B cell (primary cell): ENCODE measurements around the gene ANKRD30A. TPM values are rescaled to one million over a fixed set of nuclear protein-coding genes. Genes with fewer than 3 reads are reported as not detected.
"Not testable (repeated sequence)": the region's sequence is repeated elsewhere in the genome, so short reads cannot be mapped to it uniquely, and the experiment has no call there.

Source experiments
- ATAC-seq: fragments of 200-7000 bp; cut with Tn5 transposase; one replicate; pipeline ENCODE4 v1.10.0; 2021; ENCODE audit warnings: low read depth, mild to moderate bottlenecking, moderate number of reproducible peaks, moderate library complexity
- CTCF ChIA-PET: fragments of 350-600 bp; sonication (Branson Sonifier 250); formaldehyde crosslinking; loops from one replicate; lab custom pipeline; 2021; ENCODE audit warnings: antibody characterized with exemption, inconsistent platforms; lab: Charles Lee
- POLR2A ChIA-PET: fragments of 350-600 bp; sonication (Branson Sonifier 250); formaldehyde crosslinking; loops from one replicate; lab custom pipeline; 2021; ENCODE audit warnings: antibody characterized with exemption; lab: Charles Lee
- DNase-seq: peaks from one replicate; pipeline ENCODE4 v3.0.0; 2013
- H2AFZ ChIP-seq: 2 replicates; pipeline ENCODE4 v1.6.1; 2012; ENCODE audit warnings: mild to moderate bottlenecking, low read depth, low read length; ENCODE audit not compliant: insufficient read depth, poor library complexity, severe bottlenecking
- H3K27ac ChIP-seq, 2 donors: 1 replicate in 1 of 2; 2 replicates in 1 of 2; pipeline ENCODE4 v1.5.1; 2012 to 2013; ENCODE audit warnings: low read length in 2 of 2, mild to moderate bottlenecking in 2 of 2, moderate library complexity in 1 of 2
- H3K27me3 ChIP-seq, 4 experiments: fragments of 200-600 bp in 1 of 4; sonication (generic) in 1 of 4; replicated peaks in 1 of 4; 1 replicate in 2 of 4; 2 replicates in 2 of 4; pipeline versions ENCODE4 v1.6.1 to v1.7.0; 2013 to 2016; ENCODE audit warnings: low read length in 3 of 4, mild to moderate bottlenecking in 2 of 4, mixed read lengths in 1 of 4, moderate library complexity in 1 of 4; ENCODE audit not compliant: insufficient read depth in 4 of 4, control insufficient read depth in 3 of 4; ENCODE audit errors: control extremely low read depth in 1 of 4
- H3K36me3 ChIP-seq, 2 experiments: replicated peaks in 1 of 2; 1 replicate in 1 of 2; 2 replicates in 1 of 2; pipeline versions ENCODE4 v1.6.1 to v1.7.1; 2013; ENCODE audit warnings: low read length in 1 of 2; ENCODE audit not compliant: insufficient read depth in 2 of 2, control insufficient read depth in 1 of 2; ENCODE audit errors: control extremely low read depth in 1 of 2, extremely low read depth in 1 of 2
- H3K4me1 ChIP-seq, 2 donors: fragments of 200-600 bp in 1 of 2; sonication (generic) in 1 of 2; 1 replicate in 1 of 2; 2 replicates in 1 of 2; pipeline versions ENCODE4 v1.5.1 to v1.6.1; 2013 to 2017; ENCODE audit warnings: low read length in 2 of 2; ENCODE audit not compliant: control insufficient read depth in 2 of 2, insufficient read depth in 2 of 2
- H3K4me2 ChIP-seq: replicated peaks from 2 replicates; pipeline ENCODE3; 2012; ENCODE audit warnings: mild to moderate bottlenecking, low read depth, low read length; ENCODE audit not compliant: poor library complexity, severe bottlenecking
- H3K4me3 ChIP-seq, 5 experiments: fragments of 200-600 bp in 1 of 5; sonication (generic) in 1 of 5; 1 replicate in 3 of 5; 2 replicates in 2 of 5; pipeline versions ENCODE4 v1.5.1 to v1.7.0; 2011 to 2016; ENCODE audit warnings: low read length in 4 of 5, mild to moderate bottlenecking in 4 of 5, low read depth in 2 of 5, control low read depth in 1 of 5, moderate library complexity in 1 of 5; ENCODE audit not compliant: insufficient read depth in 1 of 5; ENCODE audit errors: control extremely low read depth in 1 of 5, extremely low read depth in 1 of 5
- H3K79me2 ChIP-seq: fragments of 200-600 bp; sonication (generic); one replicate; pipeline ENCODE4 v1.6.0; 2016; ENCODE audit warnings: low read length; ENCODE audit not compliant: control insufficient read depth, insufficient read depth
- H3K9ac ChIP-seq: fragments of 200-600 bp; sonication (generic); 2 replicates; pipeline ENCODE4 v1.6.1; 2017; ENCODE audit warnings: mild to moderate bottlenecking, low read length, moderate library complexity
- H3K9me3 ChIP-seq, 3 donors: one replicate each; pipeline versions ENCODE4 v1.6.1 to v1.7.1; 2013; ENCODE audit warnings: low read length in 2 of 3; ENCODE audit not compliant: control insufficient read depth in 2 of 3, insufficient read depth in 1 of 3; ENCODE audit errors: control extremely low read depth in 1 of 3
- H4K20me1 ChIP-seq: 2 replicates; pipeline ENCODE4 v1.6.0; 2012; ENCODE audit warnings: mild to moderate bottlenecking, low read length; ENCODE audit not compliant: insufficient read depth, control insufficient read depth, poor library complexity, severe bottlenecking
- H3K27ac Mint-ChIP-seq: one replicate; pipeline ENCODE4 v1.8.0; 2021; ENCODE audit warnings: mixed read lengths
- H3K27me3 Mint-ChIP-seq: one replicate; pipeline ENCODE4 v1.8.0; 2021; ENCODE audit warnings: mixed read lengths
- H3K4me1 Mint-ChIP-seq: one replicate; pipeline ENCODE4 v1.8.0; 2021; ENCODE audit warnings: mixed read lengths
- H3K4me3 Mint-ChIP-seq: one replicate; pipeline ENCODE4 v1.8.0; 2021; ENCODE audit warnings: mixed read lengths
- H3K9me3 Mint-ChIP-seq: one replicate; pipeline ENCODE4 v1.8.0; 2022; ENCODE audit warnings: mixed read lengths; ENCODE audit not compliant: insufficient read depth
- EZH2 ChIP-seq: IDR thresholded peaks from 2 replicates; pipeline ENCODE4 v1.6.1; 2012; ENCODE audit warnings: borderline replicate concordance, low read depth, mild to moderate bottlenecking, moderate library complexity, low read length; ENCODE audit not compliant: insufficient read depth, poor library complexity, severe bottlenecking
- WGBS: methylation state at CpG from one replicate; pipeline ENCODE4 v1.1.5; 2013; ENCODE audit warnings: missing lambda C conversion rate; ENCODE audit not compliant: insufficient coverage; 5-methylcytosine and 5-hydroxymethylcytosine counted together
- intact Hi-C: fragments of 100-400 bp; cut with micrococcal nuclease; formaldehyde crosslinking; loops from one replicate; pipeline ENCODE4 v1.10.0; 2022
- polyA minus RNA-seq: library from RNA; depleted of rRNA, polyadenylated mRNA; stranded (reverse); fragments of >200 nt; gene quantifications from 2 replicates; pipeline ENCODE4 v1.2.3, GENCODE V29; 2012
- polyA plus RNA-seq: library from polyadenylated mRNA; depleted of rRNA; stranded (reverse); fragments of >200 nt; gene quantifications from 2 replicates; pipeline ENCODE4 v1.2.3, GENCODE V29; 2012
- total RNA-seq, 2 donors: library from RNA; stranded (reverse); fragments of 120-200 nt in 1 of 2; gene quantifications; 1 replicate in 1 of 2; 2 replicates in 1 of 2; pipeline versions ENCODE4 v1.2.3 to v1.2.4, GENCODE V29; 2013 to 2022
- TF ChIP-seq, protein P1 (sequence below): fragments of 200-600 bp; IDR thresholded peaks from one replicate; pipeline ENCODE4 v1.8.0; 2022; ENCODE audit warnings: antibody characterized with exemption, mild to moderate bottlenecking

ANKRD30A gene, protein sequence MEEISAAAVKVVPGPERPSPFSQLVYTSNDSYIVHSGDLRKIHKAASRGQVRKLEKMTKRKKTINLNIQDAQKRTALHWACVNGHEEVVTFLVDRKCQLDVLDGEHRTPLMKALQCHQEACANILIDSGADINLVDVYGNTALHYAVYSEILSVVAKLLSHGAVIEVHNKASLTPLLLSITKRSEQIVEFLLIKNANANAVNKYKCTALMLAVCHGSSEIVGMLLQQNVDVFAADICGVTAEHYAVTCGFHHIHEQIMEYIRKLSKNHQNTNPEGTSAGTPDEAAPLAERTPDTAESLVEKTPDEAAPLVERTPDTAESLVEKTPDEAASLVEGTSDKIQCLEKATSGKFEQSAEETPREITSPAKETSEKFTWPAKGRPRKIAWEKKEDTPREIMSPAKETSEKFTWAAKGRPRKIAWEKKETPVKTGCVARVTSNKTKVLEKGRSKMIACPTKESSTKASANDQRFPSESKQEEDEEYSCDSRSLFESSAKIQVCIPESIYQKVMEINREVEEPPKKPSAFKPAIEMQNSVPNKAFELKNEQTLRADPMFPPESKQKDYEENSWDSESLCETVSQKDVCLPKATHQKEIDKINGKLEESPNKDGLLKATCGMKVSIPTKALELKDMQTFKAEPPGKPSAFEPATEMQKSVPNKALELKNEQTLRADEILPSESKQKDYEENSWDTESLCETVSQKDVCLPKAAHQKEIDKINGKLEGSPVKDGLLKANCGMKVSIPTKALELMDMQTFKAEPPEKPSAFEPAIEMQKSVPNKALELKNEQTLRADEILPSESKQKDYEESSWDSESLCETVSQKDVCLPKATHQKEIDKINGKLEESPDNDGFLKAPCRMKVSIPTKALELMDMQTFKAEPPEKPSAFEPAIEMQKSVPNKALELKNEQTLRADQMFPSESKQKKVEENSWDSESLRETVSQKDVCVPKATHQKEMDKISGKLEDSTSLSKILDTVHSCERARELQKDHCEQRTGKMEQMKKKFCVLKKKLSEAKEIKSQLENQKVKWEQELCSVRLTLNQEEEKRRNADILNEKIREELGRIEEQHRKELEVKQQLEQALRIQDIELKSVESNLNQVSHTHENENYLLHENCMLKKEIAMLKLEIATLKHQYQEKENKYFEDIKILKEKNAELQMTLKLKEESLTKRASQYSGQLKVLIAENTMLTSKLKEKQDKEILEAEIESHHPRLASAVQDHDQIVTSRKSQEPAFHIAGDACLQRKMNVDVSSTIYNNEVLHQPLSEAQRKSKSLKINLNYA (N-terminal part only)
- not detected in 2 replicates for total RNA-seq
- not detected for total RNA-seq (2013)
- not detected in 2 replicates for polyA plus RNA-seq
- not detected in 2 replicates for polyA minus RNA-seq

DNA sequence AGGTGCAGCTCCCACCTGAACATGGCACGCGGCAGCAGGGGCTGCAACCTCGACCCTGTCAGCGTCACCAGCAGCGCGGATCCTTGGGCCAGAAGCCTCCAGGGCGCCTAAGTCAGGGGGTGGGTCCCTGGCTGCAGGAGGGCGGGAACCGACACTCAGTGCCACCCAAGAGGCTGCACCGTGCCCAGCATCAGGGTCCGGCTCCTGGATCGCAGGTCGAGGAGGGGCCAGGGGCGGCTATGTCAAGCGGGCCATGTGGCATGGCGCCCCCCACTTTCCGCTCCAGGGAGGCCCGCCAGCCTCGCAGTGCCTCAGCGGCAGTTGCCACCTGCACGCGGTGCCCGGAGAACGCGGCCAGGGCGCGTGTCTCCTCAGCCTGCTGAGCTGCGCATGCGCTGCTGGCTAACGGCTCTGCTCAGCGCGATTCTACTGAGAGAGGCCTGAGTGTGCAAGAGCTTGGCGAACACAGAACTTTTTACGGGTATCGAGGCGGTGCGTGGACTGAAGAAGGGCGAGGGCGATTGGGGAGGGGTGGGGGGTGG, at the start of gene ANKRD30A:
TSS of gene ANKRD30A (plus strand) at position 408 of the 542 bp plus-strand sequence. CDS start 190 bp downstream, outside the sequence.
- ChIA-PET CTCF (no interaction called here), POLR2A (no interaction called here)
- H3K9ac ChIP-seq, result no peak within 1 kb of the TSS
- H4K20me1 ChIP-seq, result no peaks in the 10 kb centered on the region
- no peak within 1 kb of the TSS for H3K4me2 ChIP-seq
- Mint-ChIP-seq H3K9me3 (no peaks in the 10 kb centered on the region), H3K4me1 (no peaks in the 10 kb centered on the region), H3K27ac (no peak within 1 kb of the TSS), H3K4me3 (no peak within 1 kb of the TSS), H3K27me3 (no peaks in the 10 kb centered on the region)
- no peaks in the 10 kb centered on the region for H3K27me3 ChIP-seq
- H3K36me3 ChIP-seq, result no peaks in the 10 kb centered on the region
- intact Hi-C loops, result no loop called here
- TF ChIP-seq, protein P1, sequence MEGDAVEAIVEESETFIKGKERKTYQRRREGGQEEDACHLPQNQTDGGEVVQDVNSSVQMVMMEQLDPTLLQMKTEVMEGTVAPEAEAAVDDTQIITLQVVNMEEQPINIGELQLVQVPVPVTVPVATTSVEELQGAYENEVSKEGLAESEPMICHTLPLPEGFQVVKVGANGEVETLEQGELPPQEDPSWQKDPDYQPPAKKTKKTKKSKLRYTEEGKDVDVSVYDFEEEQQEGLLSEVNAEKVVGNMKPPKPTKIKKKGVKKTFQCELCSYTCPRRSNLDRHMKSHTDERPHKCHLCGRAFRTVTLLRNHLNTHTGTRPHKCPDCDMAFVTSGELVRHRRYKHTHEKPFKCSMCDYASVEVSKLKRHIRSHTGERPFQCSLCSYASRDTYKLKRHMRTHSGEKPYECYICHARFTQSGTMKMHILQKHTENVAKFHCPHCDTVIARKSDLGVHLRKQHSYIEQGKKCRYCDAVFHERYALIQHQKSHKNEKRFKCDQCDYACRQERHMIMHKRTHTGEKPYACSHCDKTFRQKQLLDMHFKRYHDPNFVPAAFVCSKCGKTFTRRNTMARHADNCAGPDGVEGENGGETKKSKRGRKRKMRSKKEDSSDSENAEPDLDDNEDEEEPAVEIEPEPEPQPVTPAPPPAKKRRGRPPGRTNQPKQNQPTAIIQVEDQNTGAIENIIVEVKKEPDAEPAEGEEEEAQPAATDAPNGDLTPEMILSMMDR, result no peak
- TF ChIP-seq EZH2, result no peak
- H3K4me1 ChIP-seq, result no peaks in the 10 kb centered on the region
- H3K27ac ChIP-seq, result no peak within 1 kb of the TSS
- 94% methylated on average over 38 of the region's 39 CpGs for WGBS
- DNase-seq (no peak), ATAC-seq (no peak)
- no peak within 1 kb of the TSS for H3K4me3 ChIP-seq
- no peak within 1 kb of the TSS for H2AFZ ChIP-seq
- peaks cover 0 to 37% (median 0%) of the 10 kb centered on the region in 3 donors for H3K9me3 ChIP-seq
- H3K79me2 ChIP-seq, result no peaks in the 10 kb centered on the region

DNA sequence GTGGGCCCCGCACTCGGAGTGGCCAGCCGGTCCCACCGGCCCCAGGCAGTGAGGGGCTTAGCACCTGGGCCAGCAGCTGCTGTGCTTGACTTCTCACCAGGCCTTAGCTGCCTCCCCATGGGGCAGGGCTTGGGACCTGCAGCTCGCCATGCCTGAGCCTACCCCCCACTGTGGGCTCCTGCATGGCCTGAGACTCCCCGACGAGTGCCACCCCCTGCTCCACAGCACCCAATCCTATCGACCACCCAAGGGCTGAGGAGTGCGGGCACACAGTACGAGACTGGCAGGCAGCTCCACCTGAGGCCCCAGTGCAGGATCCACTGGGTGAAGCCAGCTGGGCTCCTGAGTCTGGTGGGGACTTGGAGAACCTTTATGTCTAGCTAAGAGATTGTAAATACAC, 49.3 kb upstream of the ANKRD30A start:
- DNase-seq, H3K27ac Mint-ChIP-seq, H3K27me3 Mint-ChIP-seq, intact Hi-C loops, ATAC-seq, H3K27ac ChIP-seq, H3K4me1 ChIP-seq, POLR2A ChIA-PET, H3K4me1 Mint-ChIP-seq, H2AFZ ChIP-seq, H3K4me2 ChIP-seq, H3K79me2 ChIP-seq, H4K20me1 ChIP-seq, CTCF ChIA-PET, H3K9me3 Mint-ChIP-seq, H3K9ac ChIP-seq, H3K4me3 ChIP-seq, H3K4me3 Mint-ChIP-seq, H3K27me3 ChIP-seq, H3K36me3 ChIP-seq: not testable (repeated sequence)
- 95% methylated on average over 10 of the region's 10 CpGs for WGBS
- H3K9me3 ChIP-seq, result peaks cover 0 to 17% (median 0%) of the 10 kb centered on the region in 3 donors
